H1 (cell line): Measurements from ENCODE around the gene UBE4B. TPM values are rescaled to one million over a fixed set of nuclear protein-coding genes. Genes with fewer than 3 reads are reported as not detected.

Experiments used
- CTCF ChIA-PET: fragments of 300-600 bp; sonication (Branson Sonifier 250); formaldehyde crosslinking; loops from one replicate; lab custom pipeline; 2021; ENCODE audit not compliant: partially characterized antibody; lab: Charles Lee
- POLR2A ChIA-PET: fragments of 300-600 bp; sonication (Branson Sonifier 250); formaldehyde crosslinking; loops from one replicate; lab custom pipeline; 2021; ENCODE audit warnings: inconsistent platforms; ENCODE audit not compliant: partially characterized antibody; lab: Charles Lee
- DNase-seq, 2 experiments: peaks; one replicate each; pipeline versions ENCODE4 v3.0.0 to v3.0.0-alpha.2; 2010 to 2022; ENCODE audit warnings: low spot score in 2 of 2, low read depth in 1 of 2, mixed read lengths in 1 of 2
- FAIRE-seq: peaks from 2 replicates; lab custom pipeline; 2011; peaks lifted over from hg19 to GRCh38; lab: Jason Lieb, UNC
- H2AFZ ChIP-seq: 2 replicates; pipeline ENCODE4 v1.8.1; 2012; ENCODE audit warnings: low read length, inconsistent platforms
- H2AK5ac ChIP-seq: 2 replicates; pipeline ENCODE4 v1.6.1; 2013; ENCODE audit warnings: low read depth, low read length
- H2BK120ac ChIP-seq: replicated peaks from 2 replicates; pipeline ENCODE3; 2013; ENCODE audit warnings: low read depth, low read length, inconsistent platforms
- H2BK12ac ChIP-seq: 2 replicates; pipeline ENCODE4 v1.6.1; 2013; ENCODE audit warnings: low read depth, low read length
- H2BK15ac ChIP-seq: 2 replicates; pipeline ENCODE4 v1.6.1; 2013; ENCODE audit warnings: low read length
- H2BK20ac ChIP-seq: 2 replicates; pipeline ENCODE4 v1.6.1; 2013; ENCODE audit warnings: low read length
- H2BK5ac ChIP-seq: 2 replicates; pipeline ENCODE4 v1.6.1; 2013; ENCODE audit warnings: low read depth, low read length
- H3K14ac ChIP-seq: 2 replicates; pipeline ENCODE4 v1.6.1; 2013; ENCODE audit warnings: inconsistent platforms; ENCODE audit not compliant: insufficient read length
- H3K18ac ChIP-seq: 2 replicates; pipeline ENCODE4 v1.6.1; 2013; ENCODE audit warnings: low read length; ENCODE audit errors: extremely low read depth
- H3K23ac ChIP-seq: 2 replicates; pipeline ENCODE4 v1.6.1; 2013; ENCODE audit warnings: inconsistent platforms; ENCODE audit not compliant: insufficient read length
- H3K23me2 ChIP-seq: 2 replicates; pipeline ENCODE4 v1.6.1; 2013; ENCODE audit warnings: low read depth, low read length
- H3K27ac ChIP-seq: 2 replicates; pipeline ENCODE4 v1.6.1; 2011; ENCODE audit warnings: low read depth, low read length, inconsistent platforms
- H3K27me3 ChIP-seq, 4 experiments: replicated peaks in 1 of 4; 1 replicate in 1 of 4; 2 replicates in 3 of 4; pipeline versions ENCODE4 v1.6.1 to v1.8.1; 2011 to 2013; ENCODE audit warnings: low read length in 3 of 4, mild to moderate bottlenecking in 3 of 4, inconsistent platforms in 2 of 4, mixed read lengths in 2 of 4, moderate library complexity in 1 of 4; ENCODE audit not compliant: control insufficient read depth in 3 of 4, insufficient read depth in 3 of 4; ENCODE audit errors: extremely low read depth in 1 of 4
- H3K36me3 ChIP-seq, 4 experiments: 2 replicates each; pipeline versions ENCODE4 v1.6.1 to v1.8.1; 2011 to 2013; ENCODE audit warnings: mild to moderate bottlenecking in 4 of 4, low read length in 3 of 4, moderate library complexity in 2 of 4, control low read depth in 1 of 4, inconsistent platforms in 1 of 4; ENCODE audit not compliant: insufficient read depth in 4 of 4, control insufficient read depth in 2 of 4
- H3K4ac ChIP-seq: replicated peaks from 2 replicates; pipeline ENCODE3; 2013; ENCODE audit warnings: low read length, low read depth, mixed read lengths, inconsistent platforms; ENCODE audit not compliant: insufficient read length
- H3K4me1 ChIP-seq, 4 experiments: replicated peaks in 1 of 4; 1 replicate in 1 of 4; 2 replicates in 3 of 4; pipeline versions ENCODE4 v1.6.1 to v1.8.1; 2011 to 2013; ENCODE audit warnings: low read length in 3 of 4, inconsistent platforms in 2 of 4, mixed read lengths in 1 of 4; ENCODE audit not compliant: insufficient read depth in 4 of 4, control insufficient read depth in 3 of 4
- H3K4me2 ChIP-seq, 2 experiments: 2 replicates each; pipeline versions ENCODE4 v1.6.1 to v1.8.1; 2011 to 2013; ENCODE audit warnings: low read depth in 2 of 2, low read length in 2 of 2, control low read depth in 1 of 2, inconsistent platforms in 1 of 2, mild to moderate bottlenecking in 1 of 2; ENCODE audit not compliant: insufficient read depth in 1 of 2
- H3K4me3 ChIP-seq, 4 experiments: fragments of 200-600, 300-600 bp in 1 of 4; sonication (generic), shearing (Covaris generic), sonication (Bioruptor Twin) in 1 of 4; 2 replicates each; pipeline versions ENCODE4 v1.5.1 to v1.8.1; 2011 to 2016; ENCODE audit warnings: low read length in 4 of 4, low read depth in 3 of 4, control low read depth in 2 of 4, inconsistent platforms in 2 of 4, mild to moderate bottlenecking in 2 of 4, mixed read lengths in 1 of 4, moderate library complexity in 1 of 4; ENCODE audit not compliant: insufficient read depth in 2 of 4; ENCODE audit errors: extremely low read depth in 1 of 4
- H3K56ac ChIP-seq: replicated peaks from 2 replicates; pipeline ENCODE3; 2013; ENCODE audit warnings: low read depth, mild to moderate bottlenecking, mixed read lengths, low read length, inconsistent platforms; ENCODE audit not compliant: insufficient read length
- H3K79me1 ChIP-seq: 2 replicates; pipeline ENCODE4 v1.6.1; 2013; ENCODE audit warnings: low read depth, low read length, control low read depth
- H3K79me2 ChIP-seq, 2 experiments: 2 replicates each; pipeline versions ENCODE4 v1.6.1 to v1.8.1; 2012 to 2013; ENCODE audit warnings: low read length in 2 of 2, mild to moderate bottlenecking in 2 of 2, inconsistent platforms in 1 of 2; ENCODE audit not compliant: insufficient read depth in 2 of 2, control insufficient read depth in 1 of 2
- H3K9ac ChIP-seq, 4 experiments: replicated peaks in 1 of 4; 1 replicate in 1 of 4; 2 replicates in 3 of 4; pipeline versions ENCODE4 v1.6.1 to v1.8.1; 2011 to 2013; ENCODE audit warnings: low read depth in 3 of 4, low read length in 3 of 4, control low read depth in 2 of 4, mild to moderate bottlenecking in 2 of 4, moderate library complexity in 2 of 4, inconsistent platforms in 1 of 4; ENCODE audit errors: extremely low read depth in 1 of 4
- H3K9me3 ChIP-seq, 2 experiments: 2 replicates each; pipeline versions ENCODE4 v1.6.1 to v1.8.1; 2012 to 2013; ENCODE audit warnings: mild to moderate bottlenecking in 2 of 2, moderate library complexity in 2 of 2, control low read depth in 1 of 2, inconsistent platforms in 1 of 2, low read depth in 1 of 2, low read length in 1 of 2, mixed read lengths in 1 of 2; ENCODE audit not compliant: insufficient read depth in 2 of 2
- H4K20me1 ChIP-seq, 2 experiments: replicated peaks in 1 of 2; 2 replicates each; pipeline versions ENCODE3 to v1.8.1; 2011 to 2013; ENCODE audit warnings: inconsistent platforms in 2 of 2, low read length in 2 of 2, mild to moderate bottlenecking in 1 of 2; ENCODE audit not compliant: insufficient read depth in 2 of 2, control insufficient read depth in 1 of 2
- H4K5ac ChIP-seq: 2 replicates; pipeline ENCODE4 v1.6.1; 2013; ENCODE audit warnings: low read length, low read depth, mixed read lengths, inconsistent platforms; ENCODE audit not compliant: insufficient read length
- H4K8ac ChIP-seq: 2 replicates; pipeline ENCODE4 v1.8.0; 2013; ENCODE audit warnings: mild to moderate bottlenecking, moderate library complexity, low read length, inconsistent platforms; ENCODE audit not compliant: insufficient read depth; ENCODE audit errors: extremely low read depth
- H4K91ac ChIP-seq: replicated peaks from 2 replicates; pipeline ENCODE3; 2013; ENCODE audit warnings: low read length, mixed read lengths, inconsistent platforms; ENCODE audit not compliant: insufficient read length
- CEBPB ChIP-seq: IDR thresholded peaks from 2 replicates; pipeline ENCODE4 v1.6.1; 2012; ENCODE audit warnings: low read depth, low read length
- KDM1A ChIP-seq: fragments of 200-600, 300-600 bp; sonication (generic); IDR thresholded peaks from 2 replicates; pipeline ENCODE4 v1.7.1; 2016; ENCODE audit warnings: mild to moderate bottlenecking, low read length, borderline replicate concordance
- KDM4A ChIP-seq: IDR thresholded peaks from one replicate; pipeline ENCODE4 v1.7.1; 2012; ENCODE audit warnings: low read depth, mild to moderate bottlenecking, moderate library complexity, low read length, inconsistent platforms; ENCODE audit not compliant: severe bottlenecking
- RBBP5 ChIP-seq: IDR thresholded peaks from 2 replicates; pipeline ENCODE4 v1.7.1; 2012; ENCODE audit warnings: low read depth, mild to moderate bottlenecking, inconsistent platforms, low read length, moderate library complexity, borderline replicate concordance
- SIRT6 ChIP-seq: IDR thresholded peaks from one replicate; pipeline ENCODE4 v1.7.1; 2012; ENCODE audit warnings: low read length, inconsistent platforms
- SP1 ChIP-seq: IDR thresholded peaks from 2 replicates; pipeline ENCODE4 v1.6.1; 2011; ENCODE audit warnings: low read depth, low read length
- SRF ChIP-seq: IDR thresholded peaks from 2 replicates; pipeline ENCODE4 v1.6.1; 2011; ENCODE audit warnings: mild to moderate bottlenecking, low read depth, low read length, moderate library complexity
- SUZ12 ChIP-seq: fragments of 200-600 bp; sonication (generic); IDR thresholded peaks from 2 replicates; pipeline ENCODE4 v1.6.1; 2012; ENCODE audit warnings: mild to moderate bottlenecking, inconsistent platforms, low read length, moderate library complexity, mixed read lengths
- TAF1 ChIP-seq: IDR thresholded peaks from 2 replicates; pipeline ENCODE4 v1.6.1; 2011; ENCODE audit warnings: mild to moderate bottlenecking, low read depth, low read length
- WGBS, 2 experiments: shearing (Covaris generic) in 1 of 2; methylation state at CpG; one replicate each; pipeline versions ENCODE4 v1.1.6 to v1.1.7; 2013 to 2015; ENCODE audit warnings: low lambda C conversion rate in 2 of 2, mixed read lengths in 2 of 2, inconsistent platforms in 1 of 2, low coverage in 1 of 2, missing lambda C conversion rate in 1 of 2; ENCODE audit not compliant: insufficient replicate concordance in 2 of 2, insufficient coverage in 1 of 2, insufficient read length in 1 of 2; ENCODE audit errors: extremely low coverage in 1 of 2, missing lambda C conversion rate in 1 of 2; 5-methylcytosine and 5-hydroxymethylcytosine counted together
- polyA plus RNA-seq, 7 experiments: library from polyadenylated mRNA; depleted of rRNA in 3 of 7; stranded (reverse) in 5 of 7; unstranded in 2 of 7; fragments of >200 nt in 5 of 7; fragments of 200-250 nt in 2 of 7; gene quantifications; 1 replicate in 5 of 7; 2 replicates in 1 of 7; 4 replicates in 1 of 7; pipeline versions ENCODE4 v1.2.1 to v1.2.3, GENCODE V29; 2011 to 2013; ENCODE audit warnings: missing spikeins in 2 of 7, mixed read lengths in 2 of 7
- total RNA-seq: library from RNA; stranded (reverse); fragmentation: NEBNext Ultra II Directional; extraction: Animal tissue kit (Norgen Biotek cat#: 25700); gene quantifications from 2 replicates; pipeline ENCODE4 v1.2.1, GENCODE V29; 2021
- TF ChIP-seq, protein P1 (sequence below): IDR thresholded peaks from 2 replicates; pipeline ENCODE4 v1.6.1; 2012; ENCODE audit warnings: inconsistent platforms
- TF ChIP-seq, protein P2 (sequence below): IDR thresholded peaks from 2 replicates; pipeline ENCODE4 v1.6.1; 2011; ENCODE audit warnings: low read depth, mild to moderate bottlenecking, low read length; ENCODE audit not compliant: insufficient read depth
- TF ChIP-seq, protein P3 (sequence below): IDR thresholded peaks from 2 replicates; pipeline ENCODE4 v1.6.1; 2012; ENCODE audit warnings: low read length, inconsistent platforms

The UBE4B gene
- total and polyA plus RNA-seq, 2 of the 8 experiments (the other 6 are each of a cell fraction or from before 2014, with no cell fraction given): 24.5 to 90.1 TPM

DNA sequence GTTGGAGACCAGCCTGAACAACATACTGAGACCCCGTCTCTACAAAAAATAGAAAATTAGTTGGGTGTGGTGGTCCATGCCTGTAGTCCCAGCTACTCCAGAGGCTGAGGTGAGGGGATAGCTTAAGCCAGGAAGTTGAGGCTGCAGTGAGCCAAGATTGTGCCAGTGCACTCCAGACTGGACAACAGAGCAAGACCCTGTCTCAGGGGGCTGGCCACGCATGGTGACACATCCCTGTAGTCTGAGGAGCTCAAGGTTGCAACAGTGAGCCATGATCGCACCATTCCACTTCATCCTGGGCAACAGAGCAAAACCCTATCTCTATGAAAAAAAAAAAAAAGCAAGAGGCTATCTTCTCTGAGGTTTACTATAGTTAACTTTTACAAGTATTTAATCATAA is 12.7 kb upstream of the UBE4B start:
- H3K79me2 ChIP-seq: no peaks in the 10 kb centered on the region
- H4K8ac ChIP-seq: no peak overlapping the region
- H3K9ac ChIP-seq: no peak overlapping the region
- no peak overlapping the region for H3K14ac ChIP-seq
- no peak overlapping the region for H3K4me3 ChIP-seq
- no peak overlapping the region for H3K27ac ChIP-seq
- no peaks in the 10 kb centered on the region for H3K79me1 ChIP-seq
- H3K4me1 ChIP-seq: no peaks in the 10 kb centered on the region
- no peak overlapping the region for H3K56ac ChIP-seq
- no peak overlapping the region for H2BK15ac ChIP-seq
- DNase-seq: no peak
- H3K4ac ChIP-seq: no peak overlapping the region
- no peak overlapping the region for H3K4me2 ChIP-seq
- no peak overlapping the region for H2BK5ac ChIP-seq
- no peak overlapping the region for H3K23ac ChIP-seq
- no peaks in the 10 kb centered on the region for H3K9me3 ChIP-seq
- no peaks in the 10 kb centered on the region for H3K36me3 ChIP-seq
- H2AK5ac ChIP-seq: no peak overlapping the region
- CTCF ChIA-PET: interaction anchor here (0.6 to 0.8 kb wide), 2 partner anchors 16 to 71 kb away, joined by 3 read pairs; no protein-coding TSS in a partner anchor
- POLR2A ChIA-PET: no interaction called here
- H3K27me3 ChIP-seq: no peaks in the 10 kb centered on the region
- no peak overlapping the region for H2BK12ac ChIP-seq
- no peak overlapping the region for H2BK20ac ChIP-seq
- H3K18ac ChIP-seq: no peak overlapping the region
- H2AFZ ChIP-seq: no peak overlapping the region
- WGBS, 2 experiments: 97% methylated on average over 3 of the region's 3 CpGs; no CpG with 5 or more reads in 1 of the 2 experiments
- no peak for FAIRE-seq
- H2BK120ac ChIP-seq: no peak overlapping the region
- no peak overlapping the region for H4K5ac ChIP-seq
- H4K20me1 ChIP-seq: no peaks in the 10 kb centered on the region
- H4K91ac ChIP-seq: no peak overlapping the region
- no peaks in the 10 kb centered on the region for H3K23me2 ChIP-seq
- TF ChIP-seq, protein P1, sequence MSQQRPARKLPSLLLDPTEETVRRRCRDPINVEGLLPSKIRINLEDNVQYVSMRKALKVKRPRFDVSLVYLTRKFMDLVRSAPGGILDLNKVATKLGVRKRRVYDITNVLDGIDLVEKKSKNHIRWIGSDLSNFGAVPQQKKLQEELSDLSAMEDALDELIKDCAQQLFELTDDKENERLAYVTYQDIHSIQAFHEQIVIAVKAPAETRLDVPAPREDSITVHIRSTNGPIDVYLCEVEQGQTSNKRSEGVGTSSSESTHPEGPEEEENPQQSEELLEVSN: no peak
- TF ChIP-seq SIRT6 (no peak), SP1 (no peak), KDM4A (no peak), TAF1 (no peak), SRF (no peak), RBBP5 (no peak), SUZ12 (no peak), KDM1A (no peak), CEBPB (no peak)
- TF ChIP-seq, protein P2, sequence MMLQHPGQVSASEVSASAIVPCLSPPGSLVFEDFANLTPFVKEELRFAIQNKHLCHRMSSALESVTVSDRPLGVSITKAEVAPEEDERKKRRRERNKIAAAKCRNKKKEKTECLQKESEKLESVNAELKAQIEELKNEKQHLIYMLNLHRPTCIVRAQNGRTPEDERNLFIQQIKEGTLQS: no peak
- TF ChIP-seq, protein P3, sequence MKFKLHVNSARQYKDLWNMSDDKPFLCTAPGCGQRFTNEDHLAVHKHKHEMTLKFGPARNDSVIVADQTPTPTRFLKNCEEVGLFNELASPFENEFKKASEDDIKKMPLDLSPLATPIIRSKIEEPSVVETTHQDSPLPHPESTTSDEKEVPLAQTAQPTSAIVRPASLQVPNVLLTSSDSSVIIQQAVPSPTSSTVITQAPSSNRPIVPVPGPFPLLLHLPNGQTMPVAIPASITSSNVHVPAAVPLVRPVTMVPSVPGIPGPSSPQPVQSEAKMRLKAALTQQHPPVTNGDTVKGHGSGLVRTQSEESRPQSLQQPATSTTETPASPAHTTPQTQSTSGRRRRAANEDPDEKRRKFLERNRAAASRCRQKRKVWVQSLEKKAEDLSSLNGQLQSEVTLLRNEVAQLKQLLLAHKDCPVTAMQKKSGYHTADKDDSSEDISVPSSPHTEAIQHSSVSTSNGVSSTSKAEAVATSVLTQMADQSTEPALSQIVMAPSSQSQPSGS: no peak
